IMR-90 (cell line): Measurements from ENCODE around the gene ADAMTS17. TPM values are rescaled to one million over a fixed set of nuclear protein-coding genes. Genes with fewer than 3 reads are reported as not detected.

Source experiments
- CEBPB ChIP-seq: IDR thresholded peaks from 2 replicates; pipeline ENCODE4 v1.6.1; 2012; ENCODE audit warnings: low read depth, low read length, improper control_type of control experiment
- CTCF ChIP-seq: conservative IDR thresholded peaks from 2 replicates; pipeline ENCODE4 v1.5.1; 2012; ENCODE audit warnings: mild to moderate bottlenecking, low read depth, low read length, improper control_type of control experiment
- FOS ChIP-seq: fragments of 150-350 bp; IDR thresholded peaks from 2 replicates; pipeline ENCODE4 v1.6.1; 2016; ENCODE audit warnings: low read depth, low read length
- MAFK ChIP-seq: IDR thresholded peaks from 2 replicates; pipeline ENCODE4 v1.6.1; 2012; ENCODE audit warnings: low read depth, low read length, improper control_type of control experiment
- polyA plus RNA-seq, 3 experiments: library from polyadenylated mRNA; depleted of rRNA; stranded (reverse); fragments of >200 nt; gene quantifications; 2 replicates each; pipeline ENCODE4 v1.2.3, GENCODE V29; 2012; ENCODE audit warnings: low replicate concordance in 1 of 3
- total RNA-seq: library from RNA; depleted of rRNA; stranded (reverse); fragments of >200 nt; gene quantifications from 2 replicates; pipeline ENCODE4 v1.2.3, GENCODE V29; 2012

ADAMTS17 gene
- total and polyA plus RNA-seq, 2 of the 4 experiments (the other 2 are of a cell fraction), result 0.03 TPM; not detected in 1

GRCh38 chr15:100049936-100050876 is 291.6 kb downstream of the ADAMTS17 start (continued):
- TF ChIP-seq CTCF (no peak), CEBPB (no peak), MAFK (no peak), FOS (no peak)
